ENCODE data around the gene RIPPLY3.

DNA sequence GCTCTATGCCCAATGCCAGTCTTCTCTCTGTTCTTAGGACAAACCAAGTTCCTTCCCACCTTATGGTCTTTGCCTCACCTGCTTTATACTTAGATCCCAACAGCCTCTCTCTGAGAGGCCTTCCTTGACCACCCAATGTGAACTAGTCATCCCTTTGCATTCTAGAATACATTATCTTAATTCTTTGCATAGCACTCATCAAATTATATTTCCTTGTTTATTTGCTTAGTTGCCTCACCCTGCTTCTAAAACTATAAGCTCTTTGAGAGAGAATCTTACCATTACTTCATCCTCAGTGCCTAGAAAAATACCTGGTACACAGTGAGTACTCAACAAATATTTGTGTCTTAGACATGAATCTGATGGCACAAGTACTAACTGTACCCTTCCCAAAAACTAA lies 58.3 kb downstream of the RIPPLY3 start:
- TF ChIP-seq, protein P1, sequence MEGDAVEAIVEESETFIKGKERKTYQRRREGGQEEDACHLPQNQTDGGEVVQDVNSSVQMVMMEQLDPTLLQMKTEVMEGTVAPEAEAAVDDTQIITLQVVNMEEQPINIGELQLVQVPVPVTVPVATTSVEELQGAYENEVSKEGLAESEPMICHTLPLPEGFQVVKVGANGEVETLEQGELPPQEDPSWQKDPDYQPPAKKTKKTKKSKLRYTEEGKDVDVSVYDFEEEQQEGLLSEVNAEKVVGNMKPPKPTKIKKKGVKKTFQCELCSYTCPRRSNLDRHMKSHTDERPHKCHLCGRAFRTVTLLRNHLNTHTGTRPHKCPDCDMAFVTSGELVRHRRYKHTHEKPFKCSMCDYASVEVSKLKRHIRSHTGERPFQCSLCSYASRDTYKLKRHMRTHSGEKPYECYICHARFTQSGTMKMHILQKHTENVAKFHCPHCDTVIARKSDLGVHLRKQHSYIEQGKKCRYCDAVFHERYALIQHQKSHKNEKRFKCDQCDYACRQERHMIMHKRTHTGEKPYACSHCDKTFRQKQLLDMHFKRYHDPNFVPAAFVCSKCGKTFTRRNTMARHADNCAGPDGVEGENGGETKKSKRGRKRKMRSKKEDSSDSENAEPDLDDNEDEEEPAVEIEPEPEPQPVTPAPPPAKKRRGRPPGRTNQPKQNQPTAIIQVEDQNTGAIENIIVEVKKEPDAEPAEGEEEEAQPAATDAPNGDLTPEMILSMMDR (IDR thresholded peaks at IDR 0.05): no peak
- TF ChIP-seq POLR2AphosphoS5 (IDR thresholded peaks at IDR 0.05) (no peak), POLR2A (IDR thresholded peaks at IDR 0.05; ENCODE audit: low read depth) (no peak)

All from esophagus muscularis mucosa (tissue), 3 donors.